DMS53 (cell line): ENCODE data around the gene KIF20B.
"Not testable (repeated sequence)": the region's sequence is repeated elsewhere in the genome, so short reads cannot be mapped to it uniquely, and the experiment has no call there.

Source experiments
- DNase-seq: peaks from one replicate; lab custom pipeline; 2025; lab: John Stamatoyannopoulos, UW

The KIF20B gene

DNA sequence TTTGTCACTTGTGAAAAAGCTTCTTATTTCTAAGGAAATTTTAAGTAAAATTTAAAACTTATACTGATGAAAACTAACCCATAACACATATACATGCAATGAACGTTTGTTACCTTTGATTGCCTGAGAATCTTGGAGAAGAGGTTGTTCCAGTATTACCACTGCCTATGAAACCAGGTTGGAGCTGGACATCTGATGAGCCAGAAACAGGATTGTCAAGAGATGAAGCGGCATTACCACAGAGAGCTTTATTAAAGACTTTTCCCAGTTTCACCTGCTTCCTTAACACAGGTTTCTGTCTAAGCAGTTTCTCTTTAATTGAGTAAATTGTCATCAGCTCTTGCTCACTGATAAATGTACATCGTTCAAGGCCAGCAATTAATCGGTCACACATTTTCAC lies 9.0 kb upstream of the KIF20B start:
- DNase-seq = no peak

- no peak for DNase-seq
These were observed 8.2 kb upstream of the KIF20B start for GRCh38 chr10:89693176-89693575.

DNA sequence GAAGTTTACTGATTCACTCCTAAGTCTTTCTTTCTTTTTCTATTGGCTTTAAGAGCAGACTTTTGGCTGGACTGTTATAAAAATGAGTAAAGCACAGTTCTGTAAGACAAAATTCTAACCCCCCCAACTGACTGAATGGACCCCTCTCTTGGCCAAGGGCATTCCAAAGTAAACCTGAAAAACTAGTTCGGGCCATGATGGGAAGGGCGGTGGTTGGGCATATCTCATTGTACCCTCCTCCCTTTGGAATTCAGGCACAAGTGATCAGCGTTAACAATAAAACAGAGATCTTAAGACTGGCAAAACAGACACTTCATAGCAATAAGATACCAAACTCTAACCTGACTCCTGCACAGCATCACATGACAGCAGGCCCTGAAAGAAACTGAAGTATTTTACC lies 6.1 kb upstream of the KIF20B start:
- DNase-seq = no peak

- DNase-seq = no peak
These were observed 3.4 kb upstream of the KIF20B start for GRCh38 chr10:89697946-89698345.

DNA sequence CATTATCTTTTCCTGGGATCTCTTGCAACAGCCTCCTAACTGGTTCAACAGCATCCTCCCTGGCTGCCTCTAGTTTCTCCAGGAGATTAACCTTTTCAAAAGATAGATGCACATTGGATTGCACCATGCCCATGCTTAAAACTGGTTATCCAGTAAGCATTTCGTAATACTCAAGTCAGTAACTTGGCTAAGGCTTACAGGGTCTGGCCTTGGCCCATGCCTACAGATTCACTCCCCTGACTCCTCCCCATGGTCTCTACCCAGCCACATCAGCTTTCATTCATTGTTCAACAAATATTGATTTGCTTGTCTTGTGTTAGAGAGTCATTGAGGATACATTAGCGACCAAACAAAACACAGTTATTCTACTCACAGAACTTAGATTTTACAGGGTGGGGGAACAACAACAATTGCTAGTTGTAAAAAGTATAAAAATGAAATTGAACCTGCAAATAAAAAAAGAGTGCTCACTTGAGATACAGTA lies 1.8 kb upstream of the KIF20B start:
- no peak for DNase-seq

GRCh38 chr10:89700923-89701241 lies 508 bp upstream of the KIF20B start:
- DNase-seq = no peak

- peak; percentile 41 for DNase-seq
These were observed 711 bp downstream of the KIF20B start for GRCh38 chr10:89702121-89702480.

DNA sequence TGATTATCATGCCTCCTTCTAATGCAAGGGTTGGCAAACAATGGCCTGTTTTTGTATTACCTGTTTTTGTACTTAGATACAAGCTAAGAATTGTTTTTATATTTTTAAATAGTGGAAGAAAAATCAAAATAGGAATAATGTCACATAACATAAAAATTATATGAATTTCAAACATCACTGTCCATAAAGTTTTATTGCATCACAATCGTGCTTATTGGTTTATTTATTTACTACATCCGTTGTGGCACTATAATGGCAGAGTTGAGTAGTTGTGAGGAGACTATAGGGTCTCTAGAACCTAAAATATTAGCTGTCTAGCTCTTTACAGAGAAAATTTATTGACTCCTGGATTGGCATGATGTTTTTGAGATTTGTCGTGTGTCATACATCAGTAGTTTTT lies 4.1 kb downstream of the KIF20B start:
- DNase-seq = no peak

DNA sequence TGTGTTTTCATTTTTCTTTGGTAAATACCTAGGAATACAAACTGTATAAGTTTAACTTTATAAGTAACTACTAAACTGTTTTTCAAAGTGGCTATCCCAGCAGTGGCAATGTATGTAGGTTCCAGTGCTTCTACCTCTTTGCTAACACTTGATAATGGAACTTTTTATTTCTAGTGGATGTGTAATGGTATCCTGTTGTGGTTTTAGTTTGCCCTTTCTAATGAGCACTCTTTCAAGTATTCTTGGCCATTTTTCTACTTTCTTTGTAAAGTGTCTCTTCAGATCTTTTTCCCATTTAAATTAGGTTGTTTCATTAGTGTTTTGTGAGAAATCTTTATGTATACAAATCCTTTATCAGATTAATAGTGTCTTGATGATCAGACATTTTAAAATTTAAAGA lies 4.6 kb downstream of the KIF20B start:
- DNase-seq = no peak

- no peak for DNase-seq
These were observed 6.0 kb downstream of the KIF20B start for GRCh38 chr10:89707372-89707771.

DNA sequence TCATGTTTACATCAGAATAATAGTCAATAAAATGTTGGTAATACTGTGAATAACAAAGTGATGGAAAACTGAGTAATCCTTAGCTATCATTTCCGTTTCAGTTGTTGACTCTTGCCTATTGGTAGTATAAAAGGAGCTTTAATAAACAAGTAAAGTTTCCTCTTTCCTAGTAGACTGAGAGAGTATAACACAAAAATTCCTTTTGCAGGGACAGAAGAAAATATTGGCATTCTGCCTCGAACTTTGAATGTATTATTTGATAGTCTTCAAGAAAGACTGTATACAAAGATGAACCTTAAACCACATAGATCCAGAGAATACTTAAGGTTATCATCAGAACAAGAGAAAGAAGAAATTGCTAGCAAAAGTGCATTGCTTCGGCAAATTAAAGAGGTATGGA lies 9.4 kb downstream of the KIF20B start:
- no peak for DNase-seq

DNA sequence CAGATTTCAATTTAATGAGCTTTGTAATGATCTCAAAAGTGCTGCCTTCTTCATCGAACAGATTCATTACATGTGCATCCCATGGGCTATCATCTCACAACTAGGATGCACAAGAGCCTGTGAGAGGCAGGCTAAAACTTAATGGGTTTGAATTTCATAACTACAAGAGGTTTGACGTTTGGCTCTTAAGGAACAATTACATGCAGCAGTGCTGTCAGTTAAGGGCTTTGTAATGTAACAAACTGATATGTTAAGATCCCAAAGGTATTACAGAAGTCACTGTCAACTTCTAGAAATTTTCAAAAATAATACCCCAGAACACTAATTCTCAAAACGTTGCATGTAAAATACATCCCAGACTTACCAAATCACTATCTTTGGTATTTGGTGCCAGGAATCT lies 33.2 kb downstream of the KIF20B start:
- DNase-seq = no peak

GRCh38 chr10:89738551-89739209 lies 37.3 kb downstream of the KIF20B start:
- DNase-seq = no peak

- DNase-seq = no peak
These were observed 39.9 kb downstream of the KIF20B start for GRCh38 chr10:89741126-89741762.

GRCh38 chr10:89744026-89744425 lies 42.6 kb downstream of the KIF20B start:
- no peak for DNase-seq

- no peak for DNase-seq
These were observed 44.5 kb downstream of the KIF20B start for GRCh38 chr10:89745903-89746302.

GRCh38 chr10:89750441-89750840 lies 49.1 kb downstream of the KIF20B start:
- DNase-seq = no peak

DNA sequence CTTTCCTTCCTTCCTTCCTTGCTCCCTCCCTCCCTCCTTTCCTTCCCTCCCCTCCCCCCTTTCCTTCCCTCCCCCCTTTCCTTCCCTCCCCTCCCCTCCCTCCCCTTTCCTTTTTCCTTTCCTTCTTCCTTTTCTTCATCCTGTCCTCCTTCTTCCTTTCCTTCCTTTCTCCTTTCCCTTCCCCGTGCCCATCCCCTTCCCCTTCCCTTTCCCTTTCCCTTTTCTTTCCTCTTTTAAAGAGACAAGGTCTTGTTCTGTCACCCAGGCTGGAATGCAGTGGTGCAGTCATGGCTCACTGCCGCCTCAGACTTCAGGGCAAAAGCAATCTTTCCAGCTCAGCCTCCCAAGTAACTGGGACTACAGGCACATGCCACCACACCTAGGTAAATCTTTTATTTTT lies 54.0 kb downstream of the KIF20B start:
- DNase-seq = no peak

- DNase-seq = no peak
These were observed 58.1 kb downstream of the KIF20B start for GRCh38 chr10:89759531-89759930.

- DNase-seq = not testable (repeated sequence)
These were observed 62.3 kb downstream of the KIF20B start for GRCh38 chr10:89763671-89764070.

GRCh38 chr10:89771684-89772083 lies 70.3 kb downstream of the KIF20B start:
- DNase-seq = no peak

DNA sequence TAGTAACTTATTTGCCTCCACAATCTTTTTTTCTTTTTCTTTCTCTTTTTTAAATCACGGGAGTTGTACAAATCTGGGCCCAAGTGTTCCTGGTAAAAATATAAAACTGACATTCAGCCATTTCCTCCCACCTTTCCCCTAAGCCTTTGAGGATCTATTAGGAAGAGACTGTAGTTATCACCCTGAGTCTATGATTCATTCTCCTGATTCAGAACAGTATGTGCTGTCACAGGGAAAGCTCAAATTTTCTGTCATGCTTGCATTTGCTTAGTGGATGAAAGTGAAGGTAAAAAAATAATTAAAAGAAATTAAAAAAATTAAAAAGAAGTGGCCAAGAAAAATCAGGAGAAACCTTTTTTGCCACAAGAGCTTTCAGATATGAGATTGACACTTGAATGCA lies 71.7 kb downstream of the KIF20B start:
- DNase-seq = no peak

DNA sequence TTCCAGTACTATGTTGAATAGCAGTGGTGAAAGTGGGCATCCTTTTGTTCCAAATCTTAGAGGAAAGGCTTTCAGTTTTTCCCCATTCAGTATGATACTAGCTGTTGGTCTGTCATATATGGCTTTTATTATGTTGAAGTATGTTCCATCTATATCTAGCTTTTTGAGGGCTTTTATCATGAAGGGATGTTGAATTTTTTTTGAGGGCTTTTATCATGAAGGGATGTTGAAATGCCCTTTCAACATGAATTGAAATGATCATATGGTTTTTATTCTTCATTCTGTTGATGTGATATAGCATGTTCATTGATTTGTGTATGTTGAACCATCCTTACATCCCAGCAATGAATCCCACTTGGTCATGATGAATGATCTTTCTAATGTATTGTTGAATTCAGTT lies 75.3 kb downstream of the KIF20B start:
- no peak for DNase-seq

DNA sequence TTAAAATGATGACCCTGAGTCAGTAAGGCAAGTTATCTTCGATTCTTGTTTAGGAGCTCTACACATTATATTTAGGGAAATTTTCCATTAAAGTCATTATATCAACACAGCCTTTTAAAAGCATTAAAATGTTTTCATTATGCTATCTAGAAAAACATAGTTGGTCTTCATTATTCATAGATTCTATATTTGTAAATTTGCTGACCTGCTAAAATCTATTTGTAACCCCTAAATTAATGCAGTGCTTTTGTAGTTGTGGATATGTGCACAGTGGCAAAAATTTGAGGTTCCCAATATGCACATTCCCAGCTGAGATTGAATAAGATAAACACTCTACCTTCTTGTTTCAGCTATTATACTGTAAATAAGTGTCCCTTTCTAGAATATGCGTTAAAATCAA lies 81.1 kb downstream of the KIF20B start:
- DNase-seq = no peak
